ENCODE results near the gene AFAP1. TPM values are rescaled to one million over a fixed set of nuclear protein-coding genes. Genes with fewer than 3 reads are reported as not detected.

AFAP1 gene
- total RNA-seq, 1 donor from 2014 or later = 6.7 TPM

GRCh38 chr4:7792616-7793015 is 147.0 kb downstream of the AFAP1 start:
- H3K4me2 ChIP-seq = no peak overlapping the region
- no peak overlapping the region for H2AFZ ChIP-seq (replicated peaks)
- H3K27ac ChIP-seq = no peak overlapping the region
- H3K9ac ChIP-seq = no peak overlapping the region
- no peaks in the 10 kb centered on the region for H3K4me1 ChIP-seq
- Mint-ChIP-seq H3K36me3 (peaks cover 6% of the 10 kb centered on the region), H3K27me3 (ENCODE audit: insufficient read depth, low read depth) (no peaks in the 10 kb centered on the region), H3K4me1 (peaks cover 13% of the 10 kb centered on the region), H3K9me3 (no peaks in the 10 kb centered on the region), H3K4me3 (no peak overlapping the region), H3K27ac (no peak overlapping the region)
- no peaks in the 10 kb centered on the region for H3K79me2 ChIP-seq (ENCODE audit: low read depth)
- H3F3A ChIP-seq (ENCODE audit: low read depth) = no peaks in the 10 kb centered on the region
- no peaks in the 10 kb centered on the region for H3K36me3 ChIP-seq
- DNase-seq (ENCODE audit: low spot score) = no peak
- TF ChIP-seq EZH2phosphoT487 (IDR thresholded peaks at IDR 0.05) (no peak), CTCF (IDR thresholded peaks at IDR 0.05) (no peak), EZH2 (IDR thresholded peaks at IDR 0.05) (no peak)
- H3K9me3 ChIP-seq (ENCODE audit: low read depth) = no peaks in the 10 kb centered on the region
- H3K4me3 ChIP-seq = no peak overlapping the region
- H4K20me1 ChIP-seq (ENCODE audit: low read depth) = no peaks in the 10 kb centered on the region
- H3K27me3 ChIP-seq = no peaks in the 10 kb centered on the region

- Histone ChIP-seq H3K79me2 (ENCODE audit: low read depth) (no peaks in the 10 kb centered on the region), H3K9me3 (ENCODE audit: low read depth) (no peaks in the 10 kb centered on the region), H4K20me1 (ENCODE audit: low read depth) (no peaks in the 10 kb centered on the region), H3K4me3 (no peak overlapping the region), H3K9ac (no peak overlapping the region), H3F3A (ENCODE audit: low read depth) (no peaks in the 10 kb centered on the region), H3K4me1 (no peaks in the 10 kb centered on the region), H3K36me3 (no peaks in the 10 kb centered on the region), H3K27ac (no peak overlapping the region), H3K4me2 (no peak overlapping the region), H2AFZ (replicated peaks) (no peak overlapping the region), H3K27me3 (no peaks in the 10 kb centered on the region)
- Mint-ChIP-seq H3K4me1 (peaks cover 27% of the 10 kb centered on the region), H3K9me3 (no peaks in the 10 kb centered on the region), H3K27me3 (ENCODE audit: insufficient read depth, low read depth) (no peaks in the 10 kb centered on the region), H3K36me3 (no peaks in the 10 kb centered on the region), H3K27ac (no peak overlapping the region), H3K4me3 (no peak overlapping the region)
- no peak for DNase-seq (ENCODE audit: low spot score)
- TF ChIP-seq CTCF (IDR thresholded peaks at IDR 0.05) (no peak), EZH2phosphoT487 (IDR thresholded peaks at IDR 0.05) (no peak), EZH2 (IDR thresholded peaks at IDR 0.05) (no peak)
These were observed 148.7 kb downstream of the AFAP1 start for GRCh38 chr4:7790999-7791398.

GRCh38 chr4:7790023-7790422 is 149.6 kb downstream of the AFAP1 start:
- no peak for DNase-seq (ENCODE audit: low spot score)
- H3K27ac ChIP-seq = no peak overlapping the region
- no peaks in the 10 kb centered on the region for H3K36me3 ChIP-seq
- H3K79me2 ChIP-seq (ENCODE audit: low read depth) = no peaks in the 10 kb centered on the region
- no peak for TF ChIP-seq EZH2phosphoT487 (IDR thresholded peaks at IDR 0.05)
- TF ChIP-seq CTCF (IDR thresholded peaks at IDR 0.05) = no peak
- TF ChIP-seq EZH2 (IDR thresholded peaks at IDR 0.05) = no peak
- peaks cover 5% of the 10 kb centered on the region for H3K36me3 Mint-ChIP-seq
- H3K27ac Mint-ChIP-seq = no peak overlapping the region
- no peaks in the 10 kb centered on the region for H3K27me3 ChIP-seq
- H3K4me1 Mint-ChIP-seq = peaks cover 27% of the 10 kb centered on the region
- H3K27me3 Mint-ChIP-seq (ENCODE audit: insufficient read depth, low read depth) = no peaks in the 10 kb centered on the region
- H3K4me3 Mint-ChIP-seq = no peak overlapping the region
- H4K20me1 ChIP-seq (ENCODE audit: low read depth) = no peaks in the 10 kb centered on the region
- no peak overlapping the region for H3K9ac ChIP-seq
- H3K9me3 Mint-ChIP-seq = no peaks in the 10 kb centered on the region
- no peaks in the 10 kb centered on the region for H3K9me3 ChIP-seq (ENCODE audit: low read depth)
- H3F3A ChIP-seq (ENCODE audit: low read depth) = no peaks in the 10 kb centered on the region
- H3K4me2 ChIP-seq = no peak overlapping the region
- no peaks in the 10 kb centered on the region for H3K4me1 ChIP-seq
- H3K4me3 ChIP-seq = no peak overlapping the region
- no peak overlapping the region for H2AFZ ChIP-seq (replicated peaks)

Data from neural progenitor cell (in vitro differentiated cells).